ENCODE measurements around the gene PALM3.

The PALM3 gene

GRCh38 chr19:14004619-14005348, 57.1 kb downstream of the PALM3 start:
- DNase-seq (ENCODE audit: low read depth): no peak
- no peak overlapping the region for H3K4me3 ChIP-seq (ENCODE audit: low read length)
- TF ChIP-seq CTCF (conservative IDR thresholded peaks at IDR 0.05; ENCODE audit: low read depth, low read length): no peak

Measured in retinal pigment epithelial cell (primary cell).